ENCODE data around the gene MUCL3.
"Not testable (repeated sequence)": the region's sequence is repeated elsewhere in the genome, so short reads cannot be mapped to it uniquely, and the experiment has no call there.

The MUCL3 gene

GRCh38 chr6:30988209-30988825 is 47.5 kb downstream of the MUCL3 start:
- no peak for DNase-seq

GRCh38 chr6:30990422-30991086 is 49.8 kb downstream of the MUCL3 start:
- DNase-seq = no peak

- DNase-seq = no peak
These were observed 51.1 kb downstream of the MUCL3 start for GRCh38 chr6:30991891-30992290.

- no peak for DNase-seq
These were observed 56.5 kb downstream of the MUCL3 start for GRCh38 chr6:30997301-30997700.

- no peak for DNase-seq
These were observed 58.0 kb downstream of the MUCL3 start for GRCh38 chr6:30998785-30999184.

- DNase-seq = not testable (repeated sequence)
These were observed 59.5 kb downstream of the MUCL3 start for GRCh38 chr6:31000067-31000860.

- DNase-seq = no peak
These were observed 60.6 kb downstream of the MUCL3 start for GRCh38 chr6:31001281-31001888.

GRCh38 chr6:31002471-31002870 is 61.7 kb downstream of the MUCL3 start:
- no peak for DNase-seq

All from effector CD8-positive, alpha-beta T cell (primary cell).